HG03521 (cell line): ENCODE results near the gene FURIN.
A peak's percentile ranks its signal among the peaks of the same experiment; 100 is the strongest.
"Not testable (repeated sequence)": the region's sequence is repeated elsewhere in the genome, so short reads cannot be mapped to it uniquely, and the experiment has no call there.

Experiments
- ATAC-seq: cut with Tn5 transposase; IDR thresholded peaks from one replicate; pipeline ENCODE4 v1.9.1; 2021; ENCODE audit warnings: mild to moderate bottlenecking, moderate library complexity; ENCODE audit not compliant: unreplicated experiment

The FURIN gene

DNA sequence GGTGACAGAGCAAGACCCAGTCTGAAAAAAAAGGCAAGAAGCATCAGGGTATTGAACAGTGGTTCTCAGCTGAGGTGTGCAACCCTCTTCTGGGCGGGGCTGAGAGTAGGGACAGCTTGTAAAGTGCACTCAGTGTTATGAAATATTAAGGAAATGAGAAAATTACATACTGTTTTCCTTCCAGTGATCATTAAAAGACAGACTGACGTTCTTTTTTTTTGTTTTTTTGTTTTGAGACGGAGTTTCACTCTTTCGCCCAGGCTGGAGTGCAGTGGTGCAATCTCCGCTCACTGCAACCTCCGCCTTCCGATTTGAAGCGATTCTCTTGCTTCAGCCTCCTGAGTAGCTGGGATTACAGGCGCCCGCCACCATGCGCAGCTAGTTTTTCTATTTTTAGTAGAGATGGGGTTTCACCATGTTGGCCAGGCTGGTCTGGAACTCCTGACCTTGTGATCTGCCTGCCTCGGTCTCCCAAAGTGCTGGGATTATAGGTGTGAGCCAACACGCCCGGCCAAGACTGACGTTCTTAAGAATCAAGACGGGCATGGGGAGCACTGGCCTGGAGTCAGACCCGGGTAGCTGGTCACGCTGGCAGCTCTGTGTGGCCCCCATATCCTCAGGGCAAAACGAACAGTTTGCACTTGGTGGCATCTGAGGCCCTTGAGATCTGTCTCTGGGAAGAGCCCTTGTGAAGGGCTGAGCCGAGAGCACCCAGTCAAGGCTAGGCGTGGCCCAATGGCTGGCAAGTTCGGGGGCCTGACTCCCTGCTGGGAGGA lies 46.1 kb downstream of the FURIN start:
- ATAC-seq, result no peak

DNA sequence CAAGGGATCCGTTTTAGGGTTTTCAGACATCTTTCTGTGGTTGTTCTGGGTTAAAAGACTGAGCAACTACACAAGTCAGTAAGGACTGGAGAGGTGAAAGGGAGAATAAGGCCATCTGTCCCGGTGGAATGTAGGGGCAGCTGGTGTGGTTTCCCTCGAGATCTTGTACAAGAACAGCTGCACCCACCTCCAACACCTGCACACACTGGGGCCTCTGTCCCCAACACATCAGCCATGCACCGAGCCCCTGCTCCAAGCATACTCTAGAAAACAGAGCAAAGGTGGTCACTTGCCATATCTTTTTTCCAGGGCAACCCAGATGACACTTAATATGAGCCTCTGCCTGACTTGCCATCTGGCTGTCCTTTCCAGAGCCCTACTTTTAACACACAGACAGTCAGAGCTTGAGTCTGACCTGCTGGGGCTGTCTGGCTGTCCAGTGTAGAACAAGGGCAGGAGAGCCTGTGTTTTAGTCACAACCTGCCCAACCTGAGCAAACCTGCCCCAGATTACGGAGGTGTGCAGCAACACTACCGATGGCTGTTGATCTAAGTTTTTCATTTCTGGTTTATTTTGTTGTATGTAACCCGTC lies 46.9 kb downstream of the FURIN start:
- ATAC-seq, result no peak

DNA sequence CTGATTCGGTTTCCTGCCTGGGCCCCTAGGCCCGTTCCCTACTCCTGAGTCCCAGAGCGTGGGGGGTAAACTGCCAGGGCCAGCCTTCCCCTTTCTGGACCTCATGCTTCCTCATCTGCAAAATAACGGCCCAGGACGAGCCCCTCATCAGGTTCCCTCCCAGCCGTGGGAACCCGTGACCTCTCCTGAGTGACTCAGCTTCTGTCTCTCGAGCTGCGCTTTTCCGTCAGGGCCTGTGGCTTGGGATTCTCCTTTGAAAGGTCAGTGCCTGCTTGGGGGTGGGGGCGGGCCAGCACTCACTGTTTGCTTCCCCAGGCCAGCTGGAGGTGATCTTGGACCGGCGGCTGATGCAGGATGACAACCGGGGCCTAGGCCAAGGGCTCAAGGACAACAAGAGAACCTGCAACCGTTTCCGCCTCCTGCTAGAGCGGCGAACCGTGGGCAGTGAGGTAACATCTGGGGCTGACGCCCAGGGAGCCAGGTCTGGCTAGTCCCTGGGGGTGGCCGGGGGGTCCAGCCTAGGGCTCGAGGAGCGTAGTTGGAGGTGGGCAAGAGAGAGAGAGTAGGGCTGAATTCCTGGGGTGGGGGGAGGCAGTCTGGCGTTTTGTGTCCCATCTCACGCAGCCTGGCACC lies 47.5 kb downstream of the FURIN start:
- ATAC-seq, result no peak

DNA sequence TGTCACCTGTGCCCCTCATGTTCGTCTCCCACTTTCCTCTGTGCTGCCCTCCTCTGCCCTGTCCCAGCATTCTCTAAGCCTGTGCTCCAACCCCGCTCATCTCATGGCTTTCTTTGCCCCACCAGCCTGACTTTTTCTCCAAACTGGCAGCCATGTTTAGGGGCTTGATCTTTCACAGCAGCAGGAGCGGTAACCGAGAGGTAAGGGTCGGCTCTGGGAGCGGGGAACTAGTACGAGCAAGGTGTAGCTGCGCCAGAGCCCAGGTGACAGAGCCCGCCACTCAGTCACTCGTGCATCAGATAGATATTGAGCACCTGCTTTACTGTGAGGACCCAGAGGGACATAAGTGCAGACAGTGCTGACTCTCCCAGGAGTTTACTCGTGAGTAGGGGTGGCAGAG lies 48.1 kb downstream of the FURIN start:
- no peak for ATAC-seq

DNA sequence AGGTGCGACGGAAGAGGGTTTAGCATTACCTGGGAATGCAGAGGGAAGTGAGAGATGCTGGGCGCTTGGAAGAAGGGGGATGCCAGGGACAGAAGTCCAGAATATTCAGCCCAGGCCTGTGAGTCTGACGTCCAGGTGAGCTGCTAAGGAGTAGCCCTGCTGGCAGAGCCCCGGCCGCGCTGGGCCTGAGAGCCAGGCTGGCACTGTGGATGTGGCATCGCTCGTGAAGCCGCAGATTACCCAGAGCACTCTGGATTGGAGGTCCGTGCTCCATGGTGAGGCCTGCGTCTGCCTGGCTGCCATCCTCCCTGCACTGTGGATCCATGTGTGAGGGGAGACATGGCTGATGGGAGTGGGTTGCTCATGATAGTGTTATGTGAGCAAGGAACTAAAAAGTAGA lies 49.2 kb downstream of the FURIN start:
- no peak for ATAC-seq

DNA sequence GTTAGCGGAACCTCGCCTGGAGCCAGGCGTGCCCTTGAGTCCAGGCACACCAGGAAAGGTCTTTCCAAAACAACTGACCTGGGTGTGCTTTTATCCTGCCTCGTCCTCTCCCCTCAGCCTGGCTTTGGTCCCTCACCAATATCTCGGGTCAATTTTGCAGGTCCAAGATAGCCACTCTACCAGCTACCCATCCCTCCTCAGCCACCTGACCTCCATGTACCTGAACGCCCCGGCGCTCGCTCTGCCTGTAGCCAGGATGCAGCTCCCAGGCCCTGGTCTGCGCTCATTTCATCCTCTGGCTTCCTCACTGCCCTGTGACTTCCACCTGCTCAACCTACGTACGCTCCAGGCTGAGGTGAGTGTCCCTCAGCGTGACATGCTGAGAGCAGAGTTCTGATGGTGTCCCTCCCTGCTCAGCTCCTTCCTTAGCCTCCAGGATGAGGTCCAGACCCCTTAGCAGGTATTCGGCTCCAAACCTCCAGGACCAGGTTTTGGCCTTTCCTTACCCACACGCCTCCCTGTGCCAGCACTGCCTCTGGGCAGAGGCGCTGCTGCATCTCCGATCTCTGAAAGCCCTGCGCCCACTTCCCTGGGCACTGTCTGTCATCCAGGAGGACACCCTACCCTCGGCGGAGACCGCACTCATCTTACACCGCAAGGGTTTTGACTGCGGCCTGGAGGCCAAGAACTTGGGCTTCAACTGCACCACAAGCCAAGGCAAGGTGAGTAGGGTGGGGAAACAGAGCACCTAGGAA lies 49.8 kb downstream of the FURIN start:
- no peak for ATAC-seq

DNA sequence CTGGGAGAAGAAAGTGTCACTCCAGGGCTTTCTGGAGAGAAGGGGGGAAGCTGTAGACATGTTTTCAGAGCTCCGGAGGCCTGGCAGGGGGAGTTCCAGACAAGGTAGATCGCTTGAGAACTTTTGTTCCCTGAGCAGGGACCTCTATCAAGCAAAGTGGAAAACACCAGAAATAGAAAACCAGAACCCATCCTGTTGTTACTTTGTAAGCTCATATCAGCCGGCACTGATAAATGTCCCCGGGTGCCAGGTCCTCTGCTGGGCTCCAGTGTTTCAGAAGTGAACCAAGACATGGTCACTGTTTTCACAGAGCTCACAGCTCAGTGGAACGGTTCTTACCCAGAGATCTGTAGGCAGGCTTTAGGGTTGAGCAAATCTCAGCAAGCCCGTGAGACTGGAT lies 50.4 kb downstream of the FURIN start:
- no peak for ATAC-seq

DNA sequence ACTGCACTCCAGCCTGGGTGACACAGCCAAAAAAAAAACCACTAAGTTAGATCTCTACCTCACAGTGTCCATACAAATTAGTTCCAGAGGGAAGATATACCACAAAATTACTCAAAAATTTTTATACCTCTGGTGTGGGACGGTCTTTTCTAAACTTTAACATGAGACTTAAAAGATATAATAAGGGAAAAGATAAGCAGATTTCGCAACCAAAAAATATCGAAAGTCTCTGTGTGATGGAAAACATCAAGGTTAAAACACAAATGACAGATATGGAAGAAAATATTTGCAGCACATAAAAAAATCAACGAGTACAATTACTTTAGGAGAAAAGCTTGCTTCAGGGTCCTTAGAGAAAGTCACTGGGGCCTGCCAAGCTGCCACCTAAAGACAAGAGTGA lies 53.5 kb downstream of the FURIN start:
- no peak for ATAC-seq

DNA sequence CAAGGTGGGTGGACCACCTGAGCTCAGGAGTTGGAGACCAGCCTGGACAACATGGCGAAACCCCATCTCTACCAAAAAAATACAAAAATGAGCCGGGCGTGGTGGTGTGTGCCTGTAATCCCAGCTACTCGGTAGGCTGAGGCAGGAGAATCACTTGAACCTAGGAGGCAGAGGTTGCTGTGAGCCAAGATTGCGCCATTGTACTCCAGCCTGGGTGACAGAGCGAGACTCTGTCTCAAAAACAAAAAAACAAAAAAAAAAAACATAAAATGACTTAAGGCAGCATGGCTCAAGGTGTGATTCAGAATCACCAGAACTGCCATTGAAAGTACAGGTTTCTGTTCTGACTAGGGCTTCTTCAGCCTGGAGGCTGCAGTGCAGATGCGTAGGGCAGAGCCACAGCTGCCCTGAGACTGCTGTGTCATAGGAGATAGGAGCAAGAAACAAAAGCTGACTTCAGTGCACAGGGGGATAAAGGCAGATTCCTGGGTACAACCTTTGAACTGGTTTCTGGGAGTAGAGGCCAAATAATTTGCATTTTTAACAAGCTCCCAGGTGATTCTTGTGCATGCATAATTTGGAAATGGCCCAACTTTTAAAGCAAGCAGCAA lies 54.4 kb downstream of the FURIN start:
- peak; percentile 85 for ATAC-seq

DNA sequence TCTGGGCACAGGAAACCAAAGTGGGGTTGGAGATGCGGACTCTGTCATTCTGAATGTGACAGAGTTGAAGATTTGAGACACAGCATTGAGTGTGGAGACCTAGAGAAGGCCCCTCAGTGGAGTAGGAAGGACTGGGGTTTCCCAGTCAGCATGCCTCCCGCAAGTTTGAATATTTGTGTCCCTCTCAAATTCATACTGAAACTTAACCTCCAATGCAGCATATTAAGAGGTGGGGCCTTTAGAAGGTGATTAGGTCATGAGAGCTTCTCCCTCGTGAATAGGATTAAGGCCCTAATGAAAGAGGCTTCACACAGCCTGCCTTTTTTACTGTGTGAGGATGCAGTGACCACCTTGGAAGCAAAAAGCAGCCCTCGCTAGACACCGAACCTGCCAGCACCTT lies 56.0 kb downstream of the FURIN start:
- ATAC-seq, result peak; percentile 55

DNA sequence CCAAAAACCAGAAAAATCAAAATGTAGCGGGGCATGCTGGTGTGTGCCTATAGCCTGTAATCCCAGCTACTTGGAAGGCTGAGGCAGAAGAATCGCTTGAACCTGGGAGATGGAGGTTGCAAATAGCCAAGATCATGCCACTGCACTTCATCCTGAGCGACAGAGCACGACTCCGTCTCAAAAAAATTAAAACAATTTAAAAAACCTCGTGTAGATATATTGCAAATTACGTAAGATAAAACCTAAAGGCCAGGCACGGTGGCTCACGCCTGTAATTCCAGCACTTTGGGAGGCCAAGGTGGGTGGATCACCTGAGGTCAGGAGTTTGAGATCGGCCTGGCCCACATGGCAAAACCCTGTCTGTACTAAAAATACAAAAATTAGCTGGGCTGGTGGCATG lies 58.4 kb downstream of the FURIN start:
- not testable (repeated sequence) for ATAC-seq

DNA sequence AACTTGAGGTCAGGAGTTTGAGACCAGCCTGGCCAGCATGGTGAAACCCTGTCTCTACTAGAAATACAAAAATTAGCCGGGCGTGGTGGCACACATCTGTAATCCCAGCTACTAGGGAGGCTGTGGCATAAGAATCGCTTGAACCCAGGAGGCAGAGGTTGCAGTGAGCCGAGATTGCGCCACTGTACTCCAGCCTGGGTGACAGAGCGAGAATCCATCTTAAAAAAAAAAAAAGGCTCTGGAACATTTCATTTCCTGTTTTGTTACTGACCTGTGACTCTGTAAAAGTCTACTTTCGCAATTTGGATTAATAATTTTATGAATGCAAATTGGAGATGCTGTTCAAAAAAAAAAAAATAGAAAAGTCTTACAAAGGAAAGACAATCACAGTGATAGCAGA lies 59.7 kb downstream of the FURIN start:
- ATAC-seq, result not testable (repeated sequence)

DNA sequence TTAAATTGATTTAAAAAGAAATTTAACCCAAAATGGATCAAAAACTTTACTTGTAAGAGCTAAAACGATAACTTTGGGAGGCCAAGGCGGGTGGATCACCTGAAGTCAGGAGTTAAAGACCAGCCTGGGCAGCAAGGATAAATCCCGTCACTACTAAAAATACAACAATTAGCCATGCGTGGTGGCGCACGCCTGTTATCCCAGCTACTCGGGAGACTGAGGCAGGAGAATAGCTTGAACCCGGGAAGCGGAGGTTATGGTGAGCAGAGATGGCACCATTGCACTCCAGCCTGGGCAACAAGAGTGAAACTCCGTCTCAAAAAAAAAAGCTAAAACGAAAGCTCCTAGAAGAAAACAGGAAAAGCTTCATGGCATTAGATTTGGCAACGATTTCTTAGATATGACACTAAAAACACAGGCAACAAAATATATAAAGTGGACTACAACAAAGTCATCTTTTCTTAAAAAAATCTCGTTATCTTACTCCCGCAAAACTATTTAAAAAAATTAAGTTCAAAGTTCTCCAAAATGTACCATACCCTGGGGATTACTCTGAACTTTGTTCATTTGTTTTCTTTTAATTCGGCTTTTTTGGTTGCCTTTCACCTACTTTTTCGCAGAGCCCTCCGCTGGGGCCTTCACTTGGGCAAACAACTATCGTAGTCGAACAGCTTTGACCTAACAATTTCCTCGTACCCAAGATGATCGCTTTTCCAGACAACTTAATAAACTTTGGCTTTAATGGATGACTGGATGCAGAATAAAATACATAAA lies 61.0 kb downstream of the FURIN start:
- ATAC-seq, result no peak

DNA sequence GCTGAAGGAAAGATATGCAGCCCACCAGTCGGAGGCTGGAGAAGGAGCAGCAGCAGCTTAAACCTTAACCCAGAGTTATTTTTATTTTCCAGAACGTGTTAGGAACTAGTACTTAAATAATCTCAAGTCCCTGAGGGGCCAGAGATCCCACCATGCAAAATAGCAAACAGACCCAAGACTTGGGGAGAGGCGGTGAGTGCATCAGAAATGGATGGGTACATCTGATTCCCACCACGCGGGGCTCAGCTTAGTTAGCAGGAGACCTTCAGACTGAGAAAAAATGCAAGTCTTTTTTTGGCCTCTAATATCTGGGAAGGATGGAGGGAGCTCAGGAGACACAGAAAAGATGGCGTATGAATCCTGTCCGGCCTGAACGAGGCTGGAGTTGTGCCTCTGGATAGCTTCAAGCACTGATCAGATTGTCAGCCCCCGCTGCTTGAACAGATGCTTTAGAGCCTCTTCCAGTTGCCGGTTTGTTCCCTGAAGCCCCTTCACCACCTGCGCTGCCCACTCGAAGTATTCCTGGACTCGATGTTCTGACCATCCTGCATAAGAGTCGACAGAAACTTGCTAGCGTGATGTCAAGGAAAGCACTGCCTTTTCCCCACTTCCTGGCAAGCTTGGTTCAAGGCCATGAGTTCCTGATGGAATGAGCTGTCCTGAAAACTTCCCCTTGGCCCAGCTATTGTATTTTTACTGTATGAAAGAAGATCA lies 62.6 kb downstream of the FURIN start:
- no peak for ATAC-seq

DNA sequence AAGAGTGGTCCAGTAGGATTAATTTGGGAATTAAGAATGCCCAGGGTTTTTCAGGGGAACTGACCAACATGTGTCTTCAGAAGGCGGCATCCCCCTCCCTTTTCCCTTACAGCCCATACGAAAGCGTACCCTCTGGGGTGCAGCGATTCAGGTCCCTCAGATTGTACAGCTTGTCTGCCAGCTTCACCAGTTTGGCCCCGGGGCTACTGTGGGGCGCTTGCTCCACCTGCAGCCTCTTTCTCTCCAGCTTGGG lies 63.1 kb downstream of the FURIN start:
- no peak for ATAC-seq

DNA sequence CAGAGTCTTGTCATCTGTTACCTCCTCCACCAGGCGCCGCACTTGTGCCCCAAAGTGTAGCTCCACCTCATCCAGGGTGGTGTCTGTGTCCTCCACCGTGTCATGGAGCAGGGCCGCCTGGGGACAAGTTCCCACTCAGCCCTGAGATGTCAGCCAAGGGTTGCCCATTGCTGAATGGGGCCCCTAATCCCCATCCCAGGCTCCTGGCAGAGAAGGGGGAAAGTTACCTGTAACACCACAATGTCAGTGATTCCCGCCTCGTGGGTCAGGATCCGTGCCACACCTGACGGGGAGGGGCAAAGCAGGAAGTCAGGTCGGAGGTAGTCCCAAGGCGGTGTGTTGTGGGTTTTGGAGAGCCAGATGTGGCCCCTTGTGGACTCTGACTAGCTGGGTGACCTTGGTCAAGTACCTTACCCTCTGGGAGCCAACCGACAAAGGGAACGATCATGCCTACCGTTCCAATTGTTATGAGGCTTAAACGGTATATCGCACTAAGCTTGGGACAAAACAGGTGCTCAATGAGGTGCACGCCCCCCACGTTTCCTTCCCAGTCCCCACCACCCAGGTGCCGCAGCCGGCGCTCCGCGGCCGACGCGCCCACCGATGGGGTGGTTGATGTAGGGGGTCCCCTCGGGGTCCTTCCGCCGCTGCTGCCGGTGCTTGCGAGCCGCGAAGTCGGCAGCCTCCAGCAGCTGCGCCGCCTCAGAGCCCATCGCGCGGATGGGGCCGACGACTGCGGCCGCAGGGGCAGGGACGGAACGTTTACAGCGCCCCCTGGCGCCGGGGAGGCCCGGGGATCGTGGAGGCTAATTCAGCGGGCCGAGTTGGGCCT lies 63.7 kb downstream of the FURIN start, which contains the start of gene HDDC3:
TSS of gene HDDC3 (minus strand) at position 722 of the 832 bp plus-strand sequence. CDS start at position 713, 9 bp downstream.
- peak; percentile 40 for ATAC-seq

DNA sequence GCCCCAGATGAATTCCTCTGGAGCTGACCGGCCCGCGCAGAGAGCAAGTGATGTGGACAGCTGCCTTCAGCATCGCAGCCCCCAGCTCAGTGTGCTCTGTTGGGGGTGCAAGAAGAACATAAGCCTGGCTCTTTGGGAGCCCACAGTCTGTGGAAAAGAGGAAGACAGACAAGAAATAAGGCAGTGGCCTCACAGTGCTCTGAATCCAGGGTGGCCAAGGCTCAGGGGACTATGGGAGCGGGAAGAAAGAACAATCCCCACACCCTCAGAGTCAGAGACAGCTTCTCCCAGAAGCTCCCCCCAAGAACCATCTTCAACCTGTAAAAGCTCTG lies 64.2 kb downstream of the FURIN start:
- no peak for ATAC-seq
